IPS-NIHi7 (cell line): ENCODE results near the gene ZFYVE1.
A peak's percentile ranks its signal among the peaks of the same experiment; 100 is the strongest.
"Not testable (repeated sequence)": the region's sequence is repeated elsewhere in the genome, so short reads cannot be mapped to it uniquely, and the experiment has no call there.

Experiments used
- DNase-seq: peaks from one replicate; pipeline ENCODE4 v3.0.0; 2012; ENCODE audit warnings: mixed read lengths; ENCODE audit errors: extremely low spot score

The ZFYVE1 gene

GRCh38 chr14:72958548-72958947, 68.4 kb downstream of the ZFYVE1 start:
- no peak for DNase-seq

- DNase-seq = no peak
These were observed 69.7 kb downstream of the ZFYVE1 start for GRCh38 chr14:72957213-72957612.

- not testable (repeated sequence) for DNase-seq
These were observed 70.2 kb downstream of the ZFYVE1 start for GRCh38 chr14:72956741-72957140.

GRCh38 chr14:72952171-72952570, 74.7 kb downstream of the ZFYVE1 start:
- no peak for DNase-seq

GRCh38 chr14:72948481-72949138, 78.3 kb downstream of the ZFYVE1 start:
- peak; percentile 68 for DNase-seq

GRCh38 chr14:72947366-72948160, 79.3 kb downstream of the ZFYVE1 start:
- DNase-seq = no peak

- no peak for DNase-seq
These were observed 80.4 kb downstream of the ZFYVE1 start for GRCh38 chr14:72946491-72946890.

GRCh38 chr14:72945356-72946027, 81.4 kb downstream of the ZFYVE1 start:
- DNase-seq = no peak

- no peak for DNase-seq
These were observed 83.0 kb downstream of the ZFYVE1 start for GRCh38 chr14:72943876-72944430.

- DNase-seq = no peak
These were observed 84.0 kb downstream of the ZFYVE1 start for GRCh38 chr14:72942934-72943333.

- no peak for DNase-seq
These were observed 85.5 kb downstream of the ZFYVE1 start for GRCh38 chr14:72941286-72941985.

- DNase-seq = no peak
These were observed 87.3 kb downstream of the ZFYVE1 start for GRCh38 chr14:72939630-72940029.

GRCh38 chr14:72932893-72933292, 94.0 kb downstream of the ZFYVE1 start:
- no peak for DNase-seq

- no peak for DNase-seq
These were observed 97.4 kb downstream of the ZFYVE1 start for GRCh38 chr14:72929316-72930080.

GRCh38 chr14:72928872-72929271, 98.0 kb downstream of the ZFYVE1 start:
- DNase-seq = no peak

GRCh38 chr14:72926292-72927028, 100.4 kb downstream of the ZFYVE1 start, which contains the start of gene DCAF4:
DCAF4 (plus strand) TSS chr14:72926464; CDS start chr14:72937979, 11,515 bp downstream.
- peak; percentile 99 for DNase-seq

- DNase-seq = no peak
These were observed 101.1 kb downstream of the ZFYVE1 start for GRCh38 chr14:72925815-72926291.

GRCh38 chr14:72925171-72925759, 101.6 kb downstream of the ZFYVE1 start:
- no peak for DNase-seq

GRCh38 chr14:72924337-72924736, 102.6 kb downstream of the ZFYVE1 start:
- no peak for DNase-seq

- DNase-seq = no peak
These were observed 105.5 kb downstream of the ZFYVE1 start for GRCh38 chr14:72921396-72921795.
